GM12873 (cell line): Measurements from ENCODE around the gene KANK4.

Experiments
- CTCF ChIP-seq: IDR thresholded peaks from 2 replicates; pipeline ENCODE4 v1.5.1; 2012; ENCODE audit warnings: low read depth, mild to moderate bottlenecking, moderate library complexity, low read length, control low read depth; ENCODE audit not compliant: insufficient read depth; ENCODE audit errors: missing control alignments

The KANK4 gene

GRCh38 chr1:62304515-62304914, 14.7 kb downstream of the KANK4 start:
- no peak for TF ChIP-seq CTCF

- TF ChIP-seq CTCF, result no peak
Measured at GRCh38 chr1:62301726-62302390, 17.4 kb downstream of the KANK4 start.

GRCh38 chr1:62299426-62300200, 19.6 kb downstream of the KANK4 start:
- TF ChIP-seq CTCF, result no peak

- TF ChIP-seq CTCF, result no peak
Measured at GRCh38 chr1:62295921-62296491, 23.2 kb downstream of the KANK4 start.

GRCh38 chr1:62294261-62294660, 25.0 kb downstream of the KANK4 start:
- peak; percentile 47 for TF ChIP-seq CTCF

- no peak for TF ChIP-seq CTCF
Measured at GRCh38 chr1:62288662-62289061, 30.6 kb downstream of the KANK4 start.

GRCh38 chr1:62288224-62288623, 31.0 kb downstream of the KANK4 start:
- TF ChIP-seq CTCF, result no peak
